ENCODE measurements around the gene ADAMTS10. TPM values are rescaled to one million over a fixed set of nuclear protein-coding genes. Genes with fewer than 3 reads are reported as not detected.
A peak's percentile ranks its signal among the peaks of the same experiment; 100 is the strongest.
"Not testable (repeated sequence)": the region's sequence is repeated elsewhere in the genome, so short reads cannot be mapped to it uniquely, and the experiment has no call there.

Gene ADAMTS10
- total and polyA plus RNA-seq, 2 of the 8 experiments (the other 6 are each of a cell fraction or from before 2014, with no cell fraction given) = 6.9 to 17.4 TPM

DNA sequence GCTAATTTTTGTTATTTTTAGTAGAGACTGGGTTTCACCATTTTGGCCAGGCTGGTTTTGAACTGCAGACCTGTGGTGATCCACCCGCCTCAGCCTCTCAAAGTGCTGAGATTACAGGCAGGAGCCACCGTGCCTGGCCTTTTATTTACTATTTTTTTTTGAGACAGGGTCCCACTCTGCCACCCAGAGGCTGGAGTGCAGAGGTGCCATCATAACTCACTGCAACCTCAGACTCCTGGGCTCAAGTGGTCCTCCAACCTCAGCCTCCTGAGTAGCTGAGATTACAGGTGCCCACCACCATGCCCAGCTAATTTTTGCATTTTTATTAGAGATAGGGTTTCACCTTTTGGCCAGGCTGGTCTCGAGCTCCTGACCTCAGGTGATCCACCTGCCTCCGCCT lies 12.4 kb upstream of the ADAMTS10 start:
- H2BK15ac ChIP-seq (ENCODE audit: low read length); H3K4me1 ChIP-seq (replicated peaks in 1 of 4; ENCODE audit: control insufficient read depth in 3 of 4, insufficient read depth in 4 of 4, low read length in 3 of 4); H4K5ac ChIP-seq (ENCODE audit: insufficient read length, low read depth, low read length); H3K4me2 ChIP-seq (ENCODE audit: insufficient read depth in 1 of 2, low read depth in 2 of 2, low read length in 2 of 2); H3K9me3 ChIP-seq (ENCODE audit: insufficient read depth in 2 of 2, low read depth in 1 of 2, low read length in 1 of 2); H3K56ac ChIP-seq (replicated peaks; ENCODE audit: insufficient read length, low read depth, low read length); H3K36me3 ChIP-seq (ENCODE audit: control insufficient read depth in 2 of 4, insufficient read depth in 4 of 4, low read length in 3 of 4); H3K9ac ChIP-seq (replicated peaks in 1 of 4; ENCODE audit: extremely low read depth in 1 of 4, low read depth in 3 of 4, low read length in 3 of 4); FAIRE-seq; H3K14ac ChIP-seq (ENCODE audit: insufficient read length); H3K27ac ChIP-seq (ENCODE audit: low read depth, low read length); H4K91ac ChIP-seq (replicated peaks; ENCODE audit: insufficient read length, low read length); H3K79me1 ChIP-seq (ENCODE audit: low read depth, low read length); DNase-seq (ENCODE audit: low read depth in 1 of 2, low spot score in 2 of 2); H3K4me3 ChIP-seq (ENCODE audit: extremely low read depth in 1 of 4, insufficient read depth in 2 of 4, low read depth in 3 of 4, low read length in 4 of 4); H3K23me2 ChIP-seq (ENCODE audit: low read depth, low read length); H2BK120ac ChIP-seq (replicated peaks; ENCODE audit: low read depth, low read length); H3K27me3 ChIP-seq (replicated peaks in 1 of 4; ENCODE audit: control insufficient read depth in 3 of 4, extremely low read depth in 1 of 4, insufficient read depth in 3 of 4, low read length in 3 of 4); H2BK20ac ChIP-seq (ENCODE audit: low read length); H4K8ac ChIP-seq (ENCODE audit: extremely low read depth, insufficient read depth, low read length); H3K23ac ChIP-seq (ENCODE audit: insufficient read length); H4K20me1 ChIP-seq (replicated peaks in 1 of 2; ENCODE audit: control insufficient read depth in 1 of 2, insufficient read depth in 2 of 2, low read length in 2 of 2); H2AK5ac ChIP-seq (ENCODE audit: low read depth, low read length); H2BK5ac ChIP-seq (ENCODE audit: low read depth, low read length); H3K4ac ChIP-seq (replicated peaks; ENCODE audit: insufficient read length, low read depth, low read length); H2BK12ac ChIP-seq (ENCODE audit: low read depth, low read length); H3K79me2 ChIP-seq (ENCODE audit: control insufficient read depth in 1 of 2, insufficient read depth in 2 of 2, low read length in 2 of 2); H3K18ac ChIP-seq (ENCODE audit: extremely low read depth, low read length); H2AFZ ChIP-seq (ENCODE audit: low read length): not testable (repeated sequence)
- POLR2A ChIA-PET (ENCODE audit: partially characterized antibody) = interaction anchor here (1.0 to 1.2 kb wide), 2 partner anchors 10 to 11 kb away, joined by 3 read pairs; no protein-coding TSS in a partner anchor
- WGBS, 2 experiments (ENCODE audit: extremely low coverage in 1 of 2, insufficient coverage in 1 of 2, insufficient read length in 1 of 2, insufficient replicate concordance in 2 of 2, low coverage in 1 of 2, low lambda C conversion rate in 2 of 2, missing lambda C conversion rate in 1 of 2) = 69% methylated on average over 4 of the region's 4 CpGs; no CpG with 5 or more reads in 1 of the 2 experiments
- CTCF ChIA-PET (ENCODE audit: partially characterized antibody) = interaction anchor here (0.6 to 4.8 kb wide), 22 partner anchors 8 to 1865 kb away, joined by 3 to 35 read pairs (median 4); no protein-coding TSS in a partner anchor
- TF ChIP-seq CTCF (IDR thresholded peaks at IDR 0.05; ENCODE audit: control extremely low read depth in 1 of 3, insufficient read depth in 1 of 3, low read depth in 1 of 3, low read length in 3 of 3) (peak; percentile 48 to 63 (median 62)), RAD21 (IDR thresholded peaks at IDR 0.05 in 1 of 2, conservative IDR thresholded peaks at IDR 0.05 in 1 of 2; ENCODE audit: low read depth in 2 of 2, low read length in 2 of 2) (peak; percentile 50 to 64)
